PC-3 (cell line): ENCODE measurements around the gene GORASP1. TPM values are rescaled to one million over a fixed set of nuclear protein-coding genes. Genes with fewer than 3 reads are reported as not detected.
A peak's percentile ranks its signal among the peaks of the same experiment; 100 is the strongest.

Source experiments
- ATAC-seq: fragments of 200-7000 bp; cut with Tn5 transposase; 2 replicates; pipeline ENCODE4 v1.9.1; 2020; ENCODE audit warnings: mild to moderate bottlenecking, moderate library complexity
- Bru-seq: library from RNA; stranded (reverse); fragments of 400-500 nt; gene quantifications from one replicate; lab custom pipeline; 2021; lab: Mats Ljungman, UMichigan
- BruChase-seq, 2 experiments: library from RNA; stranded (reverse); fragments of 400-500 nt; gene quantifications; one replicate each; lab custom pipeline; 2021; lab: Mats Ljungman, UMichigan
- BruUV-seq: library from RNA; stranded (reverse); fragments of 400-500 nt; replicated peaks from 2 replicates; lab custom pipeline; 2021; lab: Mats Ljungman, UMichigan
- CTCF ChIA-PET: fragments of 300-600 bp; sonication (Branson Sonifier 250); formaldehyde crosslinking; loops from one replicate; lab custom pipeline; 2022; ENCODE audit warnings: antibody characterized with exemption; lab: Charles Lee
- POLR2A ChIA-PET: fragments of 300-600 bp; sonication (Branson Sonifier 250); formaldehyde crosslinking; loops from one replicate; lab custom pipeline; 2022; ENCODE audit warnings: antibody characterized with exemption; ENCODE audit not compliant: unreplicated experiment; lab: Charles Lee
- DNase-seq: peaks from one replicate; pipeline ENCODE4 v3.0.0-alpha.2; 2015
- H2AFZ ChIP-seq: fragments of 300-600 bp; sonication (generic); 2 replicates; pipeline ENCODE4 v1.6.0; 2016; ENCODE audit warnings: antibody characterized with exemption, low read length
- H3F3A ChIP-seq: fragments of 300-600 bp; sonication (generic); one replicate; pipeline ENCODE4 v1.6.0; 2017; ENCODE audit warnings: antibody characterized with exemption, low read length, control low read depth, mild to moderate bottlenecking; ENCODE audit not compliant: unreplicated experiment
- H3K27ac ChIP-seq: fragments of 300-600 bp; sonication (generic); 2 replicates; pipeline ENCODE4 v1.5.1; 2016; ENCODE audit warnings: mild to moderate bottlenecking, low read length
- H3K27me3 ChIP-seq: fragments of 300-600 bp; sonication (generic); 2 replicates; pipeline ENCODE4 v1.6.1; 2016; ENCODE audit warnings: low read length, mixed read lengths
- H3K36me3 ChIP-seq: fragments of 300-600 bp; sonication (generic); 2 replicates; pipeline ENCODE4 v1.6.1; 2016; ENCODE audit warnings: low read depth, mixed run types, low read length, mixed read lengths
- H3K4me1 ChIP-seq: fragments of 300-600 bp; sonication (generic); 2 replicates; pipeline ENCODE4 v1.5.1; 2016; ENCODE audit warnings: low read length; ENCODE audit not compliant: insufficient read depth
- H3K4me2 ChIP-seq: fragments of 300-600 bp; sonication (generic); 2 replicates; pipeline ENCODE4 v1.6.0; 2016; ENCODE audit warnings: low read length
- H3K4me3 ChIP-seq: fragments of 300-600 bp; sonication (generic); 2 replicates; pipeline ENCODE4 v1.5.1; 2016; ENCODE audit warnings: mild to moderate bottlenecking, low read length, mixed read lengths
- H3K79me2 ChIP-seq: fragments of 300-600 bp; sonication (generic); 2 replicates; pipeline ENCODE4 v1.6.1; 2017; ENCODE audit warnings: low read length, mixed read lengths
- H3K9ac ChIP-seq: fragments of 300-600 bp; sonication (generic); 2 replicates; pipeline ENCODE4 v1.6.0; 2016; ENCODE audit warnings: mild to moderate bottlenecking, low read length
- H3K9me2 ChIP-seq: fragments of 300-600 bp; sonication (generic); replicated peaks from 2 replicates; pipeline ENCODE4 v1.6.1; 2016; ENCODE audit warnings: mixed run types, low read length, mixed read lengths
- H3K9me3 ChIP-seq: fragments of 300-600 bp; sonication (generic); 2 replicates; pipeline ENCODE4 v1.6.1; 2016; ENCODE audit warnings: low read length, mixed read lengths
- H4K20me1 ChIP-seq: fragments of 300-600 bp; sonication (generic); 2 replicates; pipeline ENCODE4 v1.6.1; 2016; ENCODE audit warnings: low read length, mixed read lengths
- CTCF ChIP-seq: fragments of 300-600 bp; sonication (generic); conservative IDR thresholded peaks from 2 replicates; pipeline ENCODE4 v1.5.1; 2017; ENCODE audit warnings: antibody characterized with exemption, low read depth, mild to moderate bottlenecking, low read length
- EZH2 ChIP-seq: fragments of 300-600 bp; sonication (generic); IDR thresholded peaks from one replicate; pipeline ENCODE4 v1.6.1; 2017; ENCODE audit warnings: antibody characterized with exemption, mild to moderate bottlenecking, low read length; ENCODE audit not compliant: unreplicated experiment
- EZH2phosphoT487 ChIP-seq: fragments of 300-600 bp; sonication (generic); IDR thresholded peaks from 2 replicates; pipeline ENCODE4 v1.6.1; 2018; ENCODE audit warnings: mild to moderate bottlenecking, antibody characterized with exemption, low read length, borderline replicate concordance
- intact Hi-C: fragments of 100-400 bp; cut with micrococcal nuclease; formaldehyde crosslinking; loops from 2 replicates; pipeline ENCODE4 v1.9.0; 2023
- long read RNA-seq: library from polyadenylated mRNA; unstranded; transcript quantifications from one replicate; pipeline ENCODE4 v2.0.0, GENCODE V29; 2021; ENCODE audit not compliant: unreplicated experiment
- total RNA-seq: library from RNA; depleted of rRNA; stranded (reverse); fragments of >200 nt; gene quantifications from 2 replicates; pipeline ENCODE4 v1.2.3, GENCODE V29; 2014; rRNA removed

The GORASP1 gene
- 47.4 and 58.9 TPM in 2 replicates for total RNA-seq
- percentile 71 among the genes with signal in this experiment for Bru-seq, nascent RNA
- BruChase-seq, experiment 1, labeled RNA remaining after a 6-hour chase, result percentile 83 among the genes with signal in this experiment
- percentile 85 among the genes with signal in this experiment for BruChase-seq, experiment 2, labeled RNA remaining after a 2-hour chase
- long read RNA-seq, transcript GORASP1-201 (9 exons, 3,722 nt), result major isoform, 53 of 142 reads
- long read RNA-seq, transcript GORASP1-220 (7 exons, 1,345 nt), result minor isoform, 8 of 142 reads
- long read RNA-seq, partial matches to known transcripts, result 21 of 142 reads
- long read RNA-seq, other reads (novel, unspliced or antisense), result 53 of 142 reads

- no peaks in the 10 kb centered on the region for H3K27me3 ChIP-seq
- peaks cover 15% of the 10 kb centered on the region; the same call in 1 of the 2 replicates for H4K20me1 ChIP-seq
- H3K27ac ChIP-seq, result no peak within 1 kb of the TSS
- H3F3A ChIP-seq, result no peaks in the 10 kb centered on the region
- no peak for TF ChIP-seq CTCF
- TF ChIP-seq EZH2, result no peak
- no peak for TF ChIP-seq EZH2phosphoT487
- DNase-seq (peak; percentile 86), ATAC-seq (peak; percentile 86)
- H3K36me3 ChIP-seq, result no peaks in the 10 kb centered on the region
- H3K4me1 ChIP-seq, result peaks cover 24% of the 10 kb centered on the region
- H3K4me3 ChIP-seq, result peak within 1 kb of the TSS; percentile 94
- peak within 1 kb of the TSS; percentile 99 for H3K4me2 ChIP-seq
- peak within 1 kb of the TSS; percentile 70 for H3K9ac ChIP-seq
- TSS peak; percentile 36 for BruUV-seq
- CTCF ChIA-PET, result interaction anchor here (1.1 to 1.5 kb wide), 2 partner anchors 181 to 184 kb away, joined by 5 read pairs; no protein-coding TSS in a partner anchor
- H3K9me3 ChIP-seq, result no peaks in the 10 kb centered on the region
- POLR2A ChIA-PET, result interaction anchor here (0.5 to 0.6 kb wide), 2 partner anchors 12 to 102 kb away, joined by 3 to 4 read pairs; no protein-coding TSS in a partner anchor
- peaks cover 42% of the 10 kb centered on the region for H3K79me2 ChIP-seq
- intact Hi-C loops, result loop anchor here (1.0 to 2.0 kb wide), 2 partner anchors 19 to 73 kb away; no protein-coding TSS in a partner anchor
- H3K9me2 ChIP-seq, result no peaks in the 10 kb centered on the region
- H2AFZ ChIP-seq, result peak within 1 kb of the TSS; percentile 97
Observed at GRCh38 chr3:39107388-39108199, at the start of gene GORASP1, which contains the start of gene TTC21A. TSS of gene GORASP1 (minus strand) at chr3:39107627. CDS start at chr3:39107541, 86 bp downstream. TSS of gene TTC21A (plus strand) at chr3:39107680. CDS start at chr3:39107838, 158 bp downstream.

- no peaks in the 10 kb centered on the region for H3K36me3 ChIP-seq
- no peak overlapping the region for H2AFZ ChIP-seq
- no peak overlapping the region for H3K4me2 ChIP-seq
- no peaks in the 10 kb centered on the region for H3K27me3 ChIP-seq
- TF ChIP-seq EZH2 (no peak), EZH2phosphoT487 (no peak), CTCF (no peak)
- no peak overlapping the region for H3K27ac ChIP-seq
- intact Hi-C loops, result no loop called here
- H3K9me2 ChIP-seq, result no peaks in the 10 kb centered on the region
- peaks cover 16% of the 10 kb centered on the region for H3K79me2 ChIP-seq
- no TSS peak for BruUV-seq
- H3K4me1 ChIP-seq, result peaks cover 9% of the 10 kb centered on the region
- no peak for ATAC-seq
- POLR2A ChIA-PET, result no interaction called here
- no peaks in the 10 kb centered on the region for H3F3A ChIP-seq
- H3K9ac ChIP-seq, result no peak overlapping the region
- no peak overlapping the region for H3K4me3 ChIP-seq
- no peaks in the 10 kb centered on the region for H3K9me3 ChIP-seq
- CTCF ChIA-PET, result no interaction called here
- H4K20me1 ChIP-seq, result peaks cover 10% of the 10 kb centered on the region
- DNase-seq, result no peak
Observed at GRCh38 chr3:39156421-39156820, 49.0 kb upstream of the GORASP1 start.
